LNCaP clone FGC (cell line): ENCODE data around the gene C17orf50.
A peak's percentile ranks its signal among the peaks of the same experiment; 100 is the strongest.

Experiments
- DNase-seq: peaks from one replicate; pipeline ENCODE4 v3.0.0-alpha.2; 2011; ENCODE audit warnings: low read depth
- H3K4me3 ChIP-seq: 2 replicates; pipeline ENCODE4 v1.5.1; 2011; ENCODE audit warnings: mild to moderate bottlenecking, low read depth, low read length, control low read depth
- CTCF ChIP-seq: IDR thresholded peaks from 2 replicates; pipeline ENCODE4 v1.5.1; 2012; ENCODE audit warnings: mild to moderate bottlenecking; ENCODE audit not compliant: control insufficient read depth, insufficient read depth; ENCODE audit errors: extremely low read depth

The C17orf50 gene

GRCh38 chr17:35807371-35808144 is 46.9 kb downstream of the C17orf50 start:
- TF ChIP-seq CTCF, result no peak
- DNase-seq, result no peak
- H3K4me3 ChIP-seq, result no peak overlapping the region

- no peak for DNase-seq
- no peak for TF ChIP-seq CTCF
These were observed 47.7 kb downstream of the C17orf50 start for GRCh38 chr17:35808240-35808961.

GRCh38 chr17:35808962-35809854 is 48.5 kb downstream of the C17orf50 start, which contains the start of gene TAF15:
TSS of gene TAF15 (plus strand) at chr17:35809484. CDS start at chr17:35809570, 86 bp downstream.
- peak within 1 kb of the TSS; percentile 99 for H3K4me3 ChIP-seq
- DNase-seq, result peak; percentile 97
- peak; percentile 81 for TF ChIP-seq CTCF

More at GRCh38 chr17:35808240-35808961, 47.7 kb downstream of the C17orf50 start:
- peak overlapping the region; percentile 99 for H3K4me3 ChIP-seq

GRCh38 chr17:35809855-35810461 is 49.3 kb downstream of the C17orf50 start:
- peak overlapping the region; percentile 99 for H3K4me3 ChIP-seq
- no peak for TF ChIP-seq CTCF
- no peak for DNase-seq

GRCh38 chr17:35811759-35812158 is 51.1 kb downstream of the C17orf50 start:
- no peak for DNase-seq
- TF ChIP-seq CTCF, result no peak
- no peak overlapping the region for H3K4me3 ChIP-seq

GRCh38 chr17:35812456-35812855 is 51.8 kb downstream of the C17orf50 start:
- TF ChIP-seq CTCF, result no peak
- DNase-seq, result no peak
- H3K4me3 ChIP-seq, result no peak overlapping the region
